GM21381 (cell line): ENCODE results near the gene CEP128.
A peak's percentile ranks its signal among the peaks of the same experiment; 100 is the strongest.

Experiments used
- ATAC-seq: cut with Tn5 transposase; IDR thresholded peaks from one replicate; pipeline ENCODE4 v1.9.1; 2021; ENCODE audit warnings: mild to moderate bottlenecking, moderate library complexity; ENCODE audit not compliant: unreplicated experiment

Gene CEP128

DNA sequence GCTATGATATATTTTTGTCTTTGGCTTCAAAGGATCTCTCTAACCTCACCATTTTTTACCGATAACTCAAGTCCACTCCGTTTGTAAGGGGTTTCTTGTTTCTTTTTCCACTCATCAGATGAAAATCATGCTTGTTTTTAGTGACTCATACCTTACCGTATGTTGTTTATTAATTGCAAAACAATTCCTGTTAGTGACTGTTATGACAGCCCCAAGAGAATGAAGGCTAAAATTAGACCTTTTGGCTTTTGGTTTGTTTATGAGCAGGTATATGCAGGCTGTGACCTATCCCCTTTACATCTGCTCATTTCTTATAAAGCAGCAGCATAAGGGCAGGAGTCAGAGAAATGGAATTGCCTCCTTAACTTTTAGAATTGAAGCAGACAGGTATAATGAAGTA is 319.8 kb downstream of the CEP128 start:
- ATAC-seq = no peak

DNA sequence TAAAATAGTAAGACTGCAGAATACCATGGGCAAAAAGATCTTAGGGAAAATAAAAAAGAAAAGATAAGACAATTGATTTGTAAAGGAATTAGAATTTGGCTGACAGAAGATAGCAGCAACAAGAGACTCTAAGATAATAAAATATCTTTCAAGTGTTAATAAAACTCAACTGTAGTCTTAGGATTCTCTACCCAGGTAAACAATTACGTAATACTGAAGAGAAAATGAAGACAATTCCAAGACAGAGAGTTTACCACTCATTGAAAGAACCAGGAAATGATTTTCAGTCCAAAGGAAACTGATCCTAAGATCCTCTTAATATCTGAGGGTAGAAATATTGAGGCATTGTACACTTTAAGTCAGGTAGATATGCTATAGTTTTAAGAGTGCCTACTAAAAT is 321.1 kb downstream of the CEP128 start:
- no peak for ATAC-seq

DNA sequence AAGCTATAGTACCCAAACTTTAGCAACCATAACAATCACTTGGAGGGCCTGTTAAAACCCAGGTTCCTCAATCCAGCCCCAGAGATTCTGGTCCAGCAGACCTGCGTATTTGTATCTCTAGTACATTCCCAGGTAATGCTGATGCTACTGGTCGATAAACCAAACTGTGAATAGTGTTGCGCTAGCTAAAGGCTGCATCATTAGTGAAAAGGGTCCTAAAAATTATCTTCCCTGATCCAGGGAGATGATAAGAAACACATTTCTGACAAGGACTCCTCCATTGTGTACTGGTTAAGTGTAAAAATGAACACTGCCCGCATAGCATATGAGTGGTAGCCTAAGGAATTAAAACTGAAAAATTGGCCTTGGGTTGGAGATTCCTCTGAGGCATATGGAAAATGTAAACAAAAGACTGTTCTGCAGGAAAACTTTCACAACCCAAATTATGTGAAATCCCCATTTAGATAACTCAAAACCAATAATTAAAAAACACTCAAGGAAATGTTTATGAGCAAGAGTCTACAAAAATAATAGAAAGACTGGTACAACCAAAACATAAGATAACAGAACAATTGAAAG is 322.7 kb downstream of the CEP128 start:
- ATAC-seq = no peak

DNA sequence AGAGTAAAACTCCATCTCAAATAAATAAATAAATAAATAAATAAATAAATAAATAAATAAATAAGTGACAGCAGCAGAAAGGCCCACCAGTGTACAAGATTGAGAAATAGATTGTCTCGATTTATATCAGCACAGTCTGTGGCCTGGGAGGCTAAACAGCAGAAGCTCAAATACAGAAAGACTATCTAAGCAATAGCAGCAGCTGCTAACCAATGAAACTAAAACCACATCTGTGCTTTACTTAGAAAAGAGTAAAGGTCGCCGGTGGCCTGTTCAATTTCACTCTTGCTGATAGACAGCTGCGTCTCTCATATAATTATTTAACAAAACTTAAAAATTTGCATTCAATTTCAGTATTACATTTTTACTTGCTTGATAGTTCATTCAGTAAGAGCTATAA is 325.7 kb downstream of the CEP128 start:
- no peak for ATAC-seq

DNA sequence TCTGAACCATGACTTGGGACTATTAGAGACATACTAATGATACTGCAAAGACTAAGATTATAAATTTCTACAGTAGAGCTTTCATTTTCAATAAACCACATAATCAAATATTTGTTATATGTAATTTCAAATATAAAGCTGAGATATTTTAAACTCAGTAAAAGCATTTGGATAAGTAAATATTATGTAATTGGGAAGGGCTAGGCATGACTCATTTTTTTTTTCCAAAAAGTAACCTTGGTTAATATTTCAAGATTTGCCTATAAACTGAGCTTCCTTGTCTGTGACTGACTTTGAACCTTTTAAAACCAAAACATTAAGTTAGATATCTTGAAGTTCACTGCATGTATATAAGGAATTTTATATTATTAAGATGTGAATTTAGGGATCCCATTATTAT is 332.5 kb downstream of the CEP128 start:
- ATAC-seq = no peak

DNA sequence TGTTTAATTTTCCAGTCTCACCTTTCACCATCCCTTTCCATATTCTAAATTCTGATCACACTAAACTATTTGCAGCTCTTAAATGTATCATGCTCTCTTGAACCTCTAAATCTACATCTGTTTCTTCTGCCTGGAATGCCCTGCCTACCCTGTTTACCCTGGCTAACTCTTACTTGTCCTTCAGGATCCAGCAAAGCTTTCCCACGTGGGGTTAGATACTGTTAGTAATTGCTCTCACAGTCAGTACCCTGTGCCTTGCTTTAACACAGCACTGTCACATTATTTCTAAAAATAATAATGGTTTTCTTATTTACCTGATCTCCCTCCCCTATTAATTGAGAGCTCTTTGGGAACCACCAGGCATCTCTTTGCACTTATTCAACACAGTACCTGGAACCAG is 333.0 kb downstream of the CEP128 start:
- no peak for ATAC-seq

DNA sequence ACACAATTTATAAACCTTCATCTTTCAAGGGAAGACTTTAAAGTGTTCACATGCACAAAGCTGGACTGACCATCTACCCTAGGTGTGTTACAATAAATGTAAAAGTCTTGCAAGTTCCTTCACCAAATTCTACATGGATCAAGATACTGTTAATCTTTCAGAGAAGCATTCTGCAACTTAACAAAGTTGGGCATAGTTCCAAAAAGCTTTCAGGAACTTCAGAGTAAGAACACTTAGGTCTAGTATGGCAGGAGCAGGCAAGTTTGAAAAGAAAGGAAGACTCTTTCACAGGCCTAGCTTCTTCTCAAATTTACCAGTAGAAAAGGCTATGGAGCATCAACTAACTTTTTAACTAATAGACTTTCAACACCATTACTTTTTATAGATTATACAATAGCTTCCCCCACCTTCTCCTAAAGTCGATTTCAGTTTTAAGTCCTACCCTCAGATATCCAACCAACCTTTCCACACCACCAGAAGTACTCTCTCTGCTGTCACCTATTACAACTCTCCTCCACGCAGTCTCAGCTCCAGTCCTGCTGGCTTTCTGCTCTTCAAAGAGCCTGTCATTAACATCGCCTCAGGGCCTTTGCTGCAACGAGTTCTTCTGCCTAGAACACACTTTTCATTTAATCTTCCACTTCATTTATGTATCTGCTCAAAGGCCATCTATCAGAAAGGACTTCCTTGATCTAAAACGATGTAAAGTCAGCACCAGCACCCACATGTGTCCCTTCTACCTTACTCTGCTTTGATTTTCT is 333.9 kb downstream of the CEP128 start:
- ATAC-seq = no peak

DNA sequence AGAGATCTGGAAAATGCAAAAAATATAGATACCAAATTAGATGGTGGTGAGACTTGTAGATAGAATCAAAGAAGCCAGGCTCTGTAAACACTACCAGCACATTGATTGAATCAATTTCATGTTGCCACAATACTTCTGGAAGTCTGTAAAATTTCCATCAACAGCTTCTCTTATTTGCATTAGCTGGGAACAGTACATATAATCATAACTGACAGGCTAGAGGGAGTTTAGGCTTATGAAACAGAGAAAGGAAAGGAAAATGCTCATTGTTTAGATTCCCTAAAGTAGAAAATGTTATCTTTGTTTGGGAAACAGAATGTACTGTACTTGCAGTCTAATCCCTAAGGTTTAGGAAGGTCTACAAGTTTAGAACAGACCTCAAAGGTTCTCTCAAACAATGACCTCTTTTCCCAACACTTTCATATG is 335.2 kb downstream of the CEP128 start:
- ATAC-seq = no peak

DNA sequence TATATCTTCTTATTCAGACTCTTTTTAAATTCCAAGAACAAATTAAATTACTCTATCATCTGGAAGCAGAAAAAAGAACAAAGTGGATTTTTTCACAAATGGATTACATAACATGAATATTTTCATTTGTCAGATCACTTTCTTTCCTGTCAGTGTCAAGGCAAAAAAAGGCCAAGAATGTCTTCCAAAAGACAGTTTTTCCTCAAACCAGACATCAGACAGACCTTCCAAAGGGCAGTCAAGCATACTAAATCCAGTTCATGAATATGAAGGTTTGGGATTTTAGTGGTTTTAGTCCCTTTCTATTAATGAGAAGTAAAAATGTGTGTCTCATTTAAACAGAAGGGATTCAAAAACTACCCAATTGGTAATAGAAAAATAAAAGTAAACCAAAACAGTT is 336.0 kb downstream of the CEP128 start:
- ATAC-seq = no peak

DNA sequence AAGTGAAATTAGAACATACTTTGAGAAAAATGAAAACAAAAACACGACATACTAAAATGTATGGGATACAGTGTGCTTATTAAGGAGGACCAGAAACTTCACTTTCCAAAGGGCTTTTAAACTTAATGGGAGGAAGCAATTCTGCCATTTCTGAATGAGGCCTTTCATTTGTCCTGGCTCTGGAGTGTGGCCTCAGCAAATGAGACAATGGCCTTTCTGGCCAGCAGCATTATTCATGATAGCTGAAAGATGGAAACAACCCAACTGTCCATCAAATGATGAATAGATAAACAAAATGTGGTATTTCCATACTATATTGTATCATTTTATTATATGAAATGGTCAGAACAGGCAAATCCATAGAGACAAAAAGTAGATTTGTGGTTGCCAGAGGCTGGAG is 338.6 kb downstream of the CEP128 start:
- no peak for ATAC-seq

DNA sequence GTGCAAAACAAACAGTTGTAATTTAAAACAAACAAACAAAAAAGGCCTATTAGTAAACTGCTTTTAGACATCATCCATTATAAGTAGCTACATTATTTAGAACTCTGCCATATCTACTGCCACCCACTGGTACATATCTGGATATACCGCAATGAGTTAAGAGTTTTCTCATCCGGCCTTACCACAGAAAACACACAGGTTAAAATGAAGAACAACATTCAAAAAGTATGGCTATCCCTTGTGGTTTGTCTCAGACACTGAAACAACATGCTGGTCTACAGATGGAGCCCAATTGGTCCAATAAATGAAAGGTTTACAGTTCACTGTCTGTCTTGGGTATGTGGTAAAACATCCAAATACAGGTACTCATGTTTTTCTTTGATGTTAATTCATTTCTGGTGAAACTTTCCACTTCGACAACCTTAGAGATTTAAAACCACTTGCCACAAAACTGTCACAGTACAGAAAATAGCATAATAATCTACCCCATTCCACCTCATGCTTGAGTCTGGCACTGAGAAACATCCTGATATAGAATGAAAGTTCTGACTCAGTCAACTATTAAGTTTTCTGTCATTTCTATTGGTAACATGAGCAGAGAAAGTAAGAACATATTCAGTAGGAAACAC is 354.3 kb downstream of the CEP128 start:
- ATAC-seq = peak; percentile 95

DNA sequence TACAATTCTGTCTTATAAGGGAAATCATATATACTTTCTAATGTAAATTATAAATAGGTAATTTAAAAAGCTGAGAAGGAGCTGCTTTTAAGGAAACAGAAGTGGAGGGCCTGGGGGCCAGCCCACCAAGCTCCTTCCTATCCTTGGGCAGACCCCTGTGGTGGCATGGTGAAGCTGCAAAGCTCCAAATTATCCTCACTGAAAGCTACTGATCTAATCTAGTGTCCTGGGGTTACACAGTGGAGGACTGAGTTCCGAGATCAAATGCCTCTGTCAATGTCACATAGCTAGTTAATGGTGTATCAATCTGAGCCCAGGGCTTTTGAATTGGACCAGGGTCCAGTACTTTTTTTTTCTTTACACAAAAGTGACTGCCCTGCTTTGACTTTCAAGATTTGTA is 355.4 kb downstream of the CEP128 start:
- no peak for ATAC-seq

DNA sequence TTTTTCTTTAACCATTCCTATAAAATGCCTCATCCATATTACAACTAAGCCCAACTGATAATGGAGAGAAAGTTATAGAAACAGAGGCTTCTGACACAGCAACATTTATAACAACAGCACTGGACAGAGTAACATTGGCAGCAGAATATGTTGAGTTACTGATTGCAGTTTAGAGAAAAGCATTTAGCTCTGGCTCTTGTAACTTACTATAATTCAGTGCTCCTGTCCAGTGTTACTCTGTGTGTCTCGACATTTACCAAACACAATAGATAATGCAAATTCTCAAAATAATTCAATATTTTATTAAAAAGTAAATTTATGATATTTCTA is 356.1 kb downstream of the CEP128 start:
- no peak for ATAC-seq

DNA sequence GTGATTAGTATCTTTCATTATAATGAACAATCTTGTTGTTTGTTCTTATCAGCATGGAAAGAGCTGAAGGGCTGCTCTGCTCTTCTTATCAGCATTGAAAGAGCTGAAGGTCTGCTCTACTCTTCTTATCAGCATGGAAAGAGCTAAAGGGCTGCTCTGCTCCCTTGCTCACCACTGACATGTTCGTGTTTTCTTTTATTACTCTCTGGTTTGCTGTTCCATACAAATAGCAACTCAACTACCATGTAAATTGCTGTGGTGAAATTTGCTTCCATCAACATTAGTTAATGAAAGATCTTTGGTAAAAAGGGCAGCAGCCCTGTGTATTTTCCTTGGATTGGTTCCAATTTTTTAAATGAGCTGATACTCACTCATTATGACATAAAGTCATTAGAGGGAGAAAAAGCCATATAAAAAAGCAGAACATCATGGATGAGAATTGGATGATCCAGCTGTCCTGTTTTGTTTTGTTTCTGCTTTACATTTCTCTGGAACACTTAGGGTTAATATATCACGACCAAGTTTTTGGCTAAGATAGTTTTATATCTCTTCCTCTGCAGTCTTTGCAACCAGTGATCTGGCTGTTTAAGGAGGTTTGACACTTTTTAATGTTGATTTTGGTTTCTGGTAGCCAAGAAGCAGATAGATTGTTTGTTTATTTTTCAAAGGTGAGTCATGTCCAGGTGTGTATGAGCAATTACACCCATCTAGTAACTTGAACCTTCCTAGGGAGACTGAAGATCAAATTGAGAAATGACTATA is 356.6 kb downstream of the CEP128 start:
- no peak for ATAC-seq

DNA sequence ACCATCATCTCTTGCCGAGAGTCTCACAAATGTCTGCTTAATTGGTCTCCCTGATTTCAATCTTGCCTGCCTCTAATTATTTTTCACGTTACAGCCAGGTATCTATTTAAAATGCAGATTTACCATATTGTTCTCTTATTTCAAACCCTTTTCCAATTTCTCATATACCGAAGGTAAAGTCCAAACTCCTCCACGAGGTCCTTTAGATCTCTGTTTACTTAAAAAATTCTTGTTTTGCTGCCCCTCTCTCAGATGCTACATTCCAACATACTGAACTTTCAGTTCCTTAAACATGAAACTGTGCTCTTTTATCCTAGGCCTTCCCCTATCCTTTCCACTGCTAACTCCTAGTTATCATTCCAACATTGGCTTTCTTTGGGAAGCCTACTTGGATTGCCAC is 363.9 kb downstream of the CEP128 start:
- no peak for ATAC-seq

DNA sequence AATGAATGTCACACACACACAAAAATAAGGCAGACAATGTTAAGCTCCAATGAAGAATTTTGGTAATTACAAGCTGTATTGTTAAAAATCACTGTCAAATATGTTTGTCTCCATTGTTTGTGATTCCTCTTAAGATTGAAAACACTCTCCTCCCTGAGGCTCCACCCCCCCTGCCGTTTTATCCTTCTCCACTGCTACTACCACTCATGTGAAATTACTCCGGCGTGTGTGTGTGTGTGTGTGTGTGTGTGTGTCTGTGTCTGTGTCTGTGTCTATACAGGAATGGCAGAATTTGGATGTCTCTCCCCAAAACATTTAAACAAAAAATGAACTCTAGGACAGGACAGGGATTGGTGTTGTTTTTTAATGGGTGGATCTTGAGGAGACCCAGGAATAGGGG is 365.1 kb downstream of the CEP128 start:
- ATAC-seq = no peak

DNA sequence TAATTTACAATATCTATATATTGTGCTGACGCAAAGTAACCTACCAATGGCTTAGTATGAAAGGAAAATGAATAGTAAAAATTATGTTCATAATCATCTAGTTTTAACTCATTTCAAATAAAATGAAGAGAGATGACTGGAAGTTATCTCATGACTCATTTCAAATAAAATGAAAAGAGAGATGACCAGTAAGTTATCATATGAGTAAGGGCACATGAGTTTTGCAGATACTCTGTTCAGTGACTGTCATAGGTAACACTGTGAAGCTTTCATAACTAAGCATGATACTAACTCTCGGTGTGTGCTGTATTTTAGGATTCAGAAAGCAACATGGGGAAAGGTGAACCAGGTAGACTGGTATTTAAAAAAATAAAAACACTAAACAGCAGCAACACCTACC is 365.8 kb downstream of the CEP128 start:
- no peak for ATAC-seq

DNA sequence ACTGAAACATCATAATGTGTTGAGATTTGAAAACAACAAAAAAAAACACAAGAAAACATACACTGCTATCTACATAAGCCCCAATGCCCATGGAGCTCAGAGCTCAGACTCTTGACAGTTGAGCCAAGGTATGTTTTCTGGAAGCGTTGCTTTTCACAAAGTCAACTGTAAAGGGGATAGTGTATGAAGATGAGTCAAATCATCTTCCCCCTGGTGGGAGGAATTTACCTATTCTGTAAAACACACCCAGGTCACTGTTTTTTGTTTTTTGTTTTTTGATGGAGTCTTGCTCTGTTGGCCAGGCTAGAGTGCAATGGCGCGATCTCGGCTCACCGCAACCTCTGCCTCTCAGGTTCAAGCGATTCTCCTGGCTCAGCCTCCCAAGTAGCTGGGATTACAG is 368.9 kb downstream of the CEP128 start:
- no peak for ATAC-seq

DNA sequence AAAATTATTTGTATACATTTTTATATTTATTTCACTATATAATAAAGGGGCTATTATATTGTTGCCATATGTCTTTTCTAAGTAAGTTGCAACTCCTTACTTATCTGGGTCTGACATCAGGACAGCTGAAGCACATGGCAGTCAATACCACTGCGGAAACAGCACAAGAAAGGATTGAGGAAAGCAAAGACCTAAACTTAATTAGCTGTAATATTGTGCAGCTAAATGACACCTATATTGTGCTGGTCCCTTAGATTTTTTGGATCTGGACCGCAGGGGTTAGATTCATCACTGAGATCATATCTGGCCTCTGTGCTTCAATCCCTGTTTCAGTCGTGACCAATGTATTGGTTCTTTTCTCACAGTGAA is 370.6 kb downstream of the CEP128 start:
- ATAC-seq = no peak

DNA sequence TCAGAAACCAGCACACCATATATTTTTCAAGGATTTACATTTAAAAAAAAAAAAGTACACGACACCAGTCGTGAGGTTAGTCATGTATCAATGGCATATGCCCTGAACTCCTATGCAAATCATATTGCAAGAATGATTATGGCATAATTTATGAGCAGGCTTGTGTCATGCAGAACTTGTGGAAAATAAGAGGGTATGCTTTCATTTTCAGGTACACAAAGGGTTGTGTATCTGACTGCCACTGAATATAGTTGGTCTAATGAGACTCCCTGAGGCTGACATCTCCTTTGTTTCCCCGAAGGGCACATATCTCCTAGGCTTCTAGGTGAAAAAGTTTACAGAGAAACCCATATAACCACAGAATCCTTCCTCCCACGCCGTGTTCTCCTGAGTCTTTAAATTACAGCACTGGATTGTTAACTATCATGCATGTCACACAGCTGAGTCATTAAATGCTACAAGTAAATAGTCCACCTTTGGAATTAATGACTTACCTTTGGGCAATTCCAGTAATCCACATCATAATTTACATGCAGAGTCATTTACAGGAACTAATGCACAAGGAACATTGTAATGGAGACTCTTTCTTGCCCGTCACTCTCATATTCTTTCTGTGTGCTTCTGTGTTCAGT is 373.5 kb downstream of the CEP128 start:
- ATAC-seq = no peak

DNA sequence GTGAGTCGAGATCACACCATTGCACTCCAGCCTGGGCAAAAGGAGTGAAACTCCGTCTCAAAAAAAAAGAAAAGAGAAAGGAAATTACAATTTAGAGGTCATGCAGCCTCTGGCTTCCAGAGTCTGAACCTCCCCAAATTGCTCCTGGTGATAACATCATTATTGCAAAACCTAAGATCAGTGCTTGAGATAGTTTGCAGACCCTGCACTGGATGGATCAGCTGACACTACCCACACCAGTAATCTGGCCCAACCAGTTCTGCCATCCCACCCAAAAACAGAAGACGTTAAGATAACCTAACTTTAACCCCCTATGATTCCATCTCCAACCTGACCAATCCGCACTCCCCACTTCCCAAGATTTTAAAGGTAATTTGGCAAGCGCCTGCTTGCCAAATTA is 376.5 kb downstream of the CEP128 start:
- ATAC-seq = no peak
